ENCODE measurements around the gene MATN4.

GRCh38 chr20:45297786-45298497 is 10.2 kb downstream of the MATN4 start:
- TF ChIP-seq CTCF (IDR thresholded peaks at IDR 0.05; ENCODE audit: insufficient read depth, low read length): no peak
- no peak for TF ChIP-seq REST (IDR thresholded peaks at IDR 0.05; ENCODE audit: insufficient replicate concordance, low read depth)
